HUES48 (cell line): ENCODE results near the gene TNIP1.

Source experiments
- H3K27ac ChIP-seq: one replicate; pipeline ENCODE4 v1.7.0; 2013; ENCODE audit warnings: low read depth, low read length, inconsistent platforms
- H3K27me3 ChIP-seq: 2 replicates; pipeline ENCODE4 v1.6.1; 2013; ENCODE audit warnings: mild to moderate bottlenecking, low read length; ENCODE audit not compliant: control insufficient read depth, insufficient read depth
- H3K36me3 ChIP-seq: 2 replicates; pipeline ENCODE4 v1.6.1; 2013; ENCODE audit warnings: low read length; ENCODE audit not compliant: control insufficient read depth, insufficient read depth
- H3K4me1 ChIP-seq: 2 replicates; pipeline ENCODE4 v1.6.1; 2013; ENCODE audit warnings: mild to moderate bottlenecking, low read length; ENCODE audit not compliant: control insufficient read depth, insufficient read depth
- H3K4me3 ChIP-seq: 2 replicates; pipeline ENCODE4 v1.5.1; 2013; ENCODE audit warnings: mild to moderate bottlenecking, low read depth, low read length
- H3K9ac ChIP-seq: 2 replicates; pipeline ENCODE4 v1.6.1; 2013; ENCODE audit warnings: mild to moderate bottlenecking, low read depth, low read length, moderate library complexity
- H3K9me3 ChIP-seq: 2 replicates; pipeline ENCODE4 v1.6.1; 2013; ENCODE audit warnings: low read length; ENCODE audit not compliant: control insufficient read depth, insufficient read depth

The TNIP1 gene

GRCh38 chr5:150992705-150993104, 88.1 kb downstream of the TNIP1 start:
- H3K36me3 ChIP-seq: no peaks in the 10 kb centered on the region
- H3K9me3 ChIP-seq: peaks cover 16% of the 10 kb centered on the region
- H3K27me3 ChIP-seq: no peaks in the 10 kb centered on the region
- no peak overlapping the region for H3K4me3 ChIP-seq
- H3K4me1 ChIP-seq: no peaks in the 10 kb centered on the region
- H3K27ac ChIP-seq: no peak overlapping the region
- H3K9ac ChIP-seq: no peak overlapping the region

DNA sequence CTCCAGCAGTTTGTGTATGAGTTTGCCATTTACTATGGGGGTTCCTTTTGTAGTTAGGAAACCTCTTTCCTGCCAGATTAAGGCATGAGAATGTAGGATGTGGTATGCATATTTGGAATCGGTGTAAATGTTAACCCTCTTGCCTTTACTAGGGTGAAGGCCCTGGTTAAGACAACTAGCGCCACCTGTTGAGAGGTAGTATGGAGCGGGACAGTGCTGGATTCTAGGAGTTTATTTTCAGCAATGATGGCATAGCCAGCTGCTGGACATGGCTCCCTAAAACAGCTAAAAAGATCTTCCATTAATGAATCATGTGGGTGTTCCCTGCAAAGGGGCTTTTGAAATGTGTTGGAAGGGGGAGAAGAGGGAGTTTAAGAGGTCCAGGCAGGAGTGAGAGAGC, 91.1 kb downstream of the TNIP1 start:
- H3K4me3 ChIP-seq: no peak overlapping the region
- no peaks in the 10 kb centered on the region for H3K27me3 ChIP-seq
- no peaks in the 10 kb centered on the region for H3K36me3 ChIP-seq
- H3K9me3 ChIP-seq: peaks cover 12% of the 10 kb centered on the region
- H3K4me1 ChIP-seq: no peaks in the 10 kb centered on the region
- no peak overlapping the region for H3K9ac ChIP-seq
- no peak overlapping the region for H3K27ac ChIP-seq

GRCh38 chr5:150987746-150988145, 93.1 kb downstream of the TNIP1 start:
- Histone ChIP-seq H3K4me3 (no peak overlapping the region), H3K27ac (no peak overlapping the region), H3K36me3 (no peaks in the 10 kb centered on the region), H3K4me1 (no peaks in the 10 kb centered on the region), H3K9me3 (peaks cover 7% of the 10 kb centered on the region), H3K27me3 (no peaks in the 10 kb centered on the region), H3K9ac (no peak overlapping the region)
